Stimulated activated CD8-positive, alpha-beta memory T cell treated with anti-CD3 and anti-CD28 coated beads, Interleukin-12 subunit alpha, Interleukin-12 subunit beta, amount 100 ng/mL, for 1 hour (primary cell): Measurements from ENCODE around the gene GINS2.

Source experiments
- DNase-seq: peaks from one replicate; pipeline ENCODE4 v3.0.0-alpha.2; 2020; ENCODE audit warnings: low read depth

GINS2 gene

DNA sequence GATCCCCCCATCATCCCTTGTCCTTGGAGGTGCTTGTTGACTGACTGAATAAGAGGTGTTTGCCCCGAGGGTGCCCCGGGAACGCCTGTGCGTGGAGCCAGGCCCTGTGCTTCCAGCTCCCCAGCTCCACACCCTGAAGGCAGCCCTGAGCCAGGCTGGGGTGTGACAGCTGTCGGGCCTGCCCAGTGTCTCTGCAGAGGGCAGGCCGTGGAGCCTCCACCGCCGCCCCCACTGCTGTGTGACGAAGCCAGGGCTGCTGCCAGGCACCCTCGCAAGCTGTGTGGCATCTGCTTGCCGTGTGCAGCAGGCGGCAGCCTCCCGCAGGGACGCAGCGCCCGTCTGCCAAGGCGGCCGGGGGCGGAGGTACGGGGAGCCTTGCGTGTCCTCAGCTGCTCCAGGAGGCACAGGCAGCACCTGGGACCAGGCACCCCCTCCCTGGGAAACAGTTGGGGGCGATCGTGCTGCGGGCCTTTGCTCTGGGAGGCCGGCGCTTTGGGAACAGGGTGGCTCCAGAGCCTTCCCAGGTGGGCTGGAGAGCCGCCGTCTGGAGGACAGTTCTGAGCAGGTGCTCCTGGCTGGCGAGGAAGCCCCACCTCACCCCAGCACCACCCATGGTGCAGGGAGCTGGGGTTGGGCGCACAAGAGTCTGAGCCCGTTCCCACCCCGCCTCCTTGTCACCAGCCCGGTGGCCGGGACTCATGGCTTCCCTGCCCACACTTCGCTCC is 49.1 kb downstream of the GINS2 start:
- DNase-seq = no peak

GRCh38 chr16:85638695-85639409 is 49.9 kb downstream of the GINS2 start:
- DNase-seq = no peak

GRCh38 chr16:85637808-85638647 is 50.7 kb downstream of the GINS2 start:
- no peak for DNase-seq

DNA sequence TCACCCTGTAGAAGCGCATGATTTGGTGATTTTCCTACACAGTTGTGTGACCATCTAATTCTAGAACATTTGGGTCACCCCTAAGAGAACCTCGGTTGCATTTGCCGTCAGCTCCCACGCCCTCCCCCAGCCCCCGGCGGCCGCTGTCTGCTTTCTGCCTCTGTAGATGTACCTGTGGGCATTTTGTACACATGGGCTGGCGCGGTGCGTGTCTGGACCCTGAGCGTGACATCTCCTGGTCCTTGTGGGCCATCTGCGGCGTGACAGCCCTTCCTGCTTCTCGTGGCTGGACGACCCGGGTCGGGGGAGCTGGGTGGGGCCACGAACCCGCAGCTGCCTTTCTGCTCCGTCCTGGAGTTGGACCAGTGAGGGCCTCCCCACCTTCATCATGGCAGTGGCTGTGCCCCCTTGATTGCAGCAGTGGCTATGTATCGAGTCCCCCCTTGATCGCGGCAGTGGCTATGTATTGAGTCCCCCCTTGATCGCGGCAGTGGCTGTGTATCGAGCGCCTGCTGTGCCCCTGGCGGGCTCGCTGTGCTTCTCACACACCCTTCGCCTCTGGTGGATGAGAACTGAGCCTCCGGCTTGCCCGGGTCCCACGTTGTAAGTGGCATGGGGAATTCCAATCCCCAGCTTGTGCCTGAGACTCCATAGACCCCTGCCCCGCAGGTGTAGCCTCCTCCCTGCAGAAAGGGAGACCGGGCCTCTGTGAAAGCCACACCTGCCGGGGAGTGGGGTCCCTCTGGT is 51.5 kb downstream of the GINS2 start:
- no peak for DNase-seq

DNA sequence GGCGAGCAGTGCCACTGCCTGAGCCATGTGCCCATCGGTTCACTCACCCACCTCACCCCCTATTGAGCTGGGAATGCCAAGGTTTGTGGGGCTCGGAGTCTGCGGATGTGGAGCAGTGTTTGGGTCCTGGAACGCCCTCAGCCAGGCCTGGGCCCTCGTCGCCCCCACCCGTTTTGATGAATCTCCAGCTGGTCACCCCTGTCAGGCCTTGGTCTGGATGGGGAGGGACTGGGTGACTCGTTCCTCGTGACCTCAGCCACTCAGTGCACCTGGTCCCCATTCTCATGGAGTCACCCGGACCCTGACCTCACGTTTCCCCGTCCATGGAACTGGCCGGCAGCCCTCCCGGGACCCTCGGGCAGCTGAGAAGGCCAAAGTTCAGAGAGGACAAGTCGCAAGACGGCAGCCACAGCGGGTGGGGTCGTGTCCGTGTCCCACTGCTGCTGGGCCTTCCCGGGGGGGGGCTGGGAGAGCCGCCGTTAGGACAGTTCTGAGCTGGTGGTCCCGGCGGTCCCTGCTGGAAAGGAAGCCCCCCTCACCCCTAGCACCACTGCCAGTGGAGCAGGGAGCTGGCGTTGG is 52.4 kb downstream of the GINS2 start:
- no peak for DNase-seq

GRCh38 chr16:85635545-85636140 is 53.1 kb downstream of the GINS2 start:
- no peak for DNase-seq

GRCh38 chr16:85634747-85635544 is 53.8 kb downstream of the GINS2 start:
- DNase-seq = no peak

- DNase-seq = no peak
Measured at GRCh38 chr16:85633888-85634287, 54.9 kb downstream of the GINS2 start.

- no peak for DNase-seq
Measured at GRCh38 chr16:85633438-85633743, 55.4 kb downstream of the GINS2 start.

- no peak for DNase-seq
Measured at GRCh38 chr16:85632709-85633437, 55.9 kb downstream of the GINS2 start.

DNA sequence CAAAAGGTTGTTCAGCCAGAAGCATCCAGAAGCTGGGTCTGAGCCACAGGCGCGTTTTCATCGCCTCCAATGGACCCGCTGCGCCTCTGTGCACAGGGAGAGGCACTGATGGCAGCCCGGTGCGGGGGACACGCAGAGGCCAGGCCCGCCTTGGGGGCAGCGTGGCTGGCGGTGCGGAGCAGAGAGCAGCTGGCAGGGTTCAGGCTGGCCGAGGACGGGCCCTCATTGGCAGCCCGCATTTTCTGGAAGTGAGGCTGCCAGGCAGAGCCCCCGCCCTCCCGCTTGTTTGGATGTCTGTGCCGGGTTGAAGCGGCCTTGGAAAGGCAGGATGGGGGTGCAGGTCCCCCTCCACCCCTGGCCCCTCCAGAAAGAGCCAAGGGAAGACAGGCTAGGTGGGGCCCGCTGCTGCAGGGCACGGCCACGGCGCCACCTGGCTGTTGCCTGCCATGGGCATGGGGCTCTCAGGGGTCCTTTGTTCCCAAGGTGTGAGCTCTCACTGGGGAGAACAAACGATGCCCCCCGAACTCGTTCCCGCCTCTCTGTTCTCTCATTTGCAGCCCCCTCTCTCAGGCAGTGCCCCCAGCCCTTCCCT is 56.9 kb downstream of the GINS2 start:
- DNase-seq = no peak

DNA sequence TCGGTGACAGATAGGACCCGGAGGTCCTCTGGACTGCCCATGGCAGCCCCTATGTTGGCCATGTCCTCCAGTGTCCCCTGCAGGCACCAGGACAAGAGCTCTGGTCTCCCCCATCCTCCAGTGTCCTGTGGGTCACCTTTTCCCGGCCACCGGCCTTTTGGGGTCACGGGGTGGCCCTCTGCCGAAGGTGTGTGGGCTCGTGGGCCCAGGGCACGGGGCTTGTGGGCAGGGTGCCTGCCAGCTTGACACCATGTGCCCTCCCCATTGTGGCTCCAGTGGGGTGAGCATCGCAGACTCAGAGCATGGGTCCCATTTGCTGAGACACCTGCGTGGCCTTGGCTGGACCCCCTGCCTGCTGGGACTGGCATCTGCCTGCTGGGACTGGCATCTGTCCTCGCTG is 57.5 kb downstream of the GINS2 start:
- no peak for DNase-seq

- DNase-seq = no peak
Measured at GRCh38 chr16:85629853-85630252, 58.9 kb downstream of the GINS2 start.

GRCh38 chr16:85629326-85629725 is 59.4 kb downstream of the GINS2 start:
- DNase-seq = no peak

DNA sequence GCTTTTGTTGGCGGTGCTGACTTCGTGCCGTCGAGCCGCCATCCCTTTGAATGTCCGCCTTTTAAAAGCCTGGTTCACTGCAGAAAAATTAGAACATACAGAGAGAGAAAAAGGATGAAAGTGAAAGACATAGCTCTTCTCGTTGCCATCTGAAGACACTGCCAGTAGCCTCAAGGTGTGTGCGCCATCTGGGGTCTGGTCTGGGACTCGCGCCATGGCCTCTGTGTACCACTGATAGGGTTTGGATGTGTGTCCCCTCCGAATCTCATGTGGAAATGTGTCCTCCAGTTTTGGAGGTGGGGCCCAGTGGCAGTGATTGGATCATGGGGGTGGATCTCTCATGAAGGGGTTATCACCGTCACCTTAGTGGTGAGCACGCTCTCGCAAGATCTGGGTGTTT is 60.1 kb downstream of the GINS2 start:
- DNase-seq = no peak

GRCh38 chr16:85628265-85628556 is 60.5 kb downstream of the GINS2 start:
- DNase-seq = no peak

- no peak for DNase-seq
Measured at GRCh38 chr16:85627526-85628264, 61.1 kb downstream of the GINS2 start.

DNA sequence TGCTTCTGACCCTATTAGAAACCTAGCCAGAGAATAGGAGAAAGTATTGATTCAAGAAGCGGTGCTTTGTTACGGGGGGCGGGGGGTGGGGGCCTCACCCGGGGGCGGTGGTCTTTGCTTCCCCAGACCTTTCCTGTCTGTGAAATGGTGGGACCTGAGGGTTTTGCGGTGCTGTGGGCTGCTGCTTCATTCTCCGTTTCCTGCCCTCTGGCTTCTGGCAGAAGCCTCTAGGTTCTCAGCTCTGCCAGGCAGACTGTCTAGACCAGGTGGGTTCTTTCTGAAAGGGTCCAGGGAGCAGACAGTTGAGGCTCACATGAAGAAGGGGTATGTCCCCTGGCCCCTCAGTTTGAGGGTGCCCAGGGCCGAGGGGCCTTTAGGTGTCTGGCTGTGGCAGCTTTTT is 61.7 kb downstream of the GINS2 start:
- DNase-seq = no peak
